GF-D8 (cell line): ENCODE measurements around the gene LRRC55.
"Not testable (repeated sequence)": the region's sequence is repeated elsewhere in the genome, so short reads cannot be mapped to it uniquely, and the experiment has no call there.

Experiments used
- DNase-seq: peaks from one replicate; lab custom pipeline; 2025; lab: John Stamatoyannopoulos, UW

Gene LRRC55

DNA sequence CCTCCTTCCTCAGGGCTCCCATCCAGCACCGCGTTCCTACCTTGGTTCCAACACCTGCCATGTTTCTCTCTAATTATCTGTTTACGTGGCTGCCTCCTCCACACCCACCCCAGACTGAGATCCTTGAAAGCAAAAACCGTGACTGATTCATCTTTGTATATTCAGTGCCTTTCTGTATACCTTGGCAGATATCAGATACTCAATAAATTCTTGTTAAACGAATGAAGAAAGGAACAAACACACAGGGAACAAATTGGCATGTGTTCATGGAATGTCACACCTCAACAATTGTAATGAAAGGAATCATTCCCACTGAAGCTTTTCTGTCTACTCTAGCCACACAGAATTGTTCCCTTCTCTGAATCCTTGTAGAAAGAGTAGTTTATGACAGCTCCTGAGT is 20.4 kb upstream of the LRRC55 start:
- DNase-seq: no peak

DNA sequence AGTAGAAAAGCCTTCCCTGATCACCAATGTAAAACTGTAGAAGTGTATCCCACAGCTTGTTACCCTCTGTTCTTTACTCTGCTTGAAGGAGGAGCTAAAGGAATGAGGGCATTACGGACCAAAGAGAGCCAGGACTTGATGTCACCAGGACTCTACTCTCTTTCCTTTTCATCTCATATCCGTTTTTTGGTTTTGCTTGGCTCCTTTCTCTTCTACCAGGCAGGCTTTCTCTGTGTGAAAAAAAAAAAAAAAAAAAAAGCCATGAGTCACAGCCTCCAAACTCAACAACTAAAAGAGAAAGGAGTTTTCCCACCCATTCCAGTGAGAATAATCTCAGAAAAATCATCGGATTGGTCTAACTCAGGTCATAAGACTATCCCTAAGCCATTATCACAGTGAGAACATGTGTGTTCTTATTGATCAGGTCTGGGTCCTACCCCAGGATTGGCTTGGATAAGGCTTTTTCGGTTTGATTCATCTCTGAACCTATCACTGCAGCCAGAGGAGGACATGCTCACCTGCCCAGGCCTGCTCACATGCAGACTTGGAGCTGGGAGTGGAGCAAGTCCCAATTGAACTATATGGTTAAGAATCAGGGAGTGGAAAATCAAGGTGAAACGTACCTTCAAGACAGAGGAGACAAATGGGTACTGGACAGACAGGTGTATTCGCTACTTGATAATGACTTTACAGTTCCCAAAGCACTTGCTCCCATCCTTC is 19.4 kb upstream of the LRRC55 start:
- no peak for DNase-seq

DNA sequence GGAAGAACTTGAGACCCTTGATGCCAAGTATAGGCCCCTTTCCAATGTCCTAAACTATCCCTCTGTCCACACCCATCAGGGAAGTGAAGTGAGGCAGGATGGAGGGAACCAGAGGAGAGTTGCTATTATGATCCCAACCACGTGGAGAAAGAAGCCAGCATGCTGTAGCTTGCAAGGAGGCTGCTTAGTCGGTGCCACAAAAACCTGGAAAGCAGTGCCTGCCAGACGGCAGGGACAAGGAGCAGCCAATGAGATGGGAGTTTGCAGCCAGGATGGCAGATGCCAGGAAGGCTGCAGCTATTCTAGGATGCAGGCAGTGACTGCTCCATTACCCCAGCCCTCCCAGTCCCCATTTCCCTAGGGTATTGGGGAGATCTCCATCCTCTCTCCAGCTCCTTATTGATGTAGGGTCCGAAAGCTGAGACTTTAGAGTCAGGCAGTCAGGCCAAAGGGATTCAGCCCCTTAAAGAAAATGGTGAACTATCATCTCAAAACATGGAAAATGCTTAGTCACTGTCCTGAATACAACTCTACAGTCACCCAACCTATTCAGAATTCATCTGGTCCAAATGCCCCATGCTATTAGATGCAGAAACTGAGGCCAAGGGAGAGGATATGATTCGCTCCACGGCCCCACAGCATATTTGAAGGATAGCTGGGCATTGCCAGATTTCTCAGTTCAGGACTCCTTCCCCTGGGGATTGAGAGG is 18.4 kb upstream of the LRRC55 start:
- no peak for DNase-seq

DNA sequence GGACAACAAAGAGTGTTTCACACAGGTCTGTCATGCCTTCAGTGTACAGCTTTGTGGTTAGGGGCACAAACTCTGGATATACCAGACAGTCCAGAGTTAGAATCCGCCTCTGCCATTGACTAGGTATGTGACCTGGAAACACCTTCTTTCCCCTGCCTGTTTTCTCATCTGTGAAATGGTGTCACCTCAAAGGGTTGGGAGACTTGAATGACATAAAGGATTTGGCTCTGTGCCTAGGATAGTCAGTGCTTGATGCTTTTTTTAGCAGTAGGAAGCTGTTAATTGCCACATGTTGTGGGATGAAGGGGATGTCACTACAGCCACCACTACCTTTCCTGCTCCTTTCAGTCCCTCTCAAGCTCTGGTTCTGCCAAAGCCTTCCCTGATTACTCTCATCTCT is 17.4 kb upstream of the LRRC55 start:
- no peak for DNase-seq

DNA sequence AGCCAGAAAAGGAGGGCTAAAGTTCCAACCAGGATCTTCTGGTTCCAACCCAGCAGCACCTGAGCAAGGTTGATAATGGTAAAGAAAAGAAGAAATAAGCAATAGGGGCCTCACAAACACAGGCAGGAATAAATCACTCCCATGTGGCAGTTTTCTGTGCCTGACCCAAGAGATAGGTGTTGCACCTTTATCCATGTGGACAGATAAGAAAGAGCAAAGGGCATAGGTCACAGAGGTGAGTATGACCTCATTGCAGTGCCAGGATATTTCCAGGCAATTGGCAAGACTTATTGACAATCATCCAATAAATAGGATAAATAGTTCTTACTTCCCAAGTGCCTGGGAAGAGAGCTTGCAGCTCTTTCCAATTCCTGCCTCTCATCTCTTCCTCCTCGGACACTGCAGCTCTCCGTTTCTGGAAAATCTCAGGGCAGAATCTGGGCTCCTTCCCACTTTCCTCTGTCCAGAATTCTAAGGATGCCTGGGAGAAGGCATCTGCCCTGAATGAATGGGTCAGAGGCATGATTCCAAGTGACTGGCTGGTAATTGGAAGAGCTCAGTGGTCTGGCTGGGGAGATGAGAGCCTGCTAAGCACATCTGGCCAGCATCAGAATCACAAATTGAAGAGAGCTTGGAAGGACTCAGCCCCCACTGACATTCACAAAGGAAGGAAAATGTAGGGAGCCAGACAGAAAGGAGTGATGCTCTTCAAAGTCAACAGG is 14.5 kb upstream of the LRRC55 start:
- no peak for DNase-seq

DNA sequence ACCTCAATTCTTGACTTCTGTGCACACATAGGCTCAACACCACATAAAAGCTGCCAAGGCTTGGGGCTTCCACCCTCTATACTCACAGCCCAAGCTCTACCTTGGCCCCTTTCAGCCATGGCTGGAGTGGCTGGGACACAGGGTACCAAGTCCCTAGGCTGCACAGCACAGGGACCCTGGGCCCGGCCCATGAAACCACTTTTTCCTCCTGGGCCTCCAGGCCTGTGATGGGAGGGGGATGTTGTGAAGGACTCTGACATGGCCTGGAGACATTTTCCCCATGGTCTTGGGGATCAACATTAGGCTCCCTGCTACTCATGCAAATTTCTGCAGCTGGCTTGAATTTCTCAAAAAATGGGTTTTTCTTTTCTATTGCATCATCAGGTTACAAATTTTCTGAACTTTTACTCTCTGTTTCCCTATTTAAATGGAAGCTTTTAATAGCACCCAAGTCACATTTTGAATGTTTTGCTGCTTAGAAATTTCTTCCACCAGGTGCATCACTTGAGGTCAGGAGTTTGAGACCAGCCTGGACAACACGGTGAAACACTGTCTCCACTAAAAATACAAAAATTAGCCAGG is 11.9 kb upstream of the LRRC55 start:
- not testable (repeated sequence) for DNase-seq

DNA sequence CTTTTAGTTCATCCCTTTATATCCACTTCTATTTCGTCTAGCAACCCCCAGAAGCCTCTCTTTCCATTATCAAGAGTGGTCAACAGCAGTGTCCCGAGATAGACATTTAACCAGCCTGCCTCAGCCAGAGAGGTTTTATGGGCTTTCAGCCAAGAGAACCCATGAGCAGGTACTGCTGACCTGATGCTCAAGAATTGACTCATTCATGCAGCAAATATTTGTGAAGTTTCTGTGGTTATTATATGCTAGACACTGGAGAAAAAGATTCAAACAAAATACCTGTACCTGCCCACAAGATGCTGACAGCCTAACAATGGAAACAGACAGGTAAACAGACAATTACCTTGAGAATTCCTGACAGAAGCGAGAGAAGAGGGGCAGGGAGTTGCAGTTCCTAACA is 9.7 kb upstream of the LRRC55 start:
- DNase-seq: no peak

DNA sequence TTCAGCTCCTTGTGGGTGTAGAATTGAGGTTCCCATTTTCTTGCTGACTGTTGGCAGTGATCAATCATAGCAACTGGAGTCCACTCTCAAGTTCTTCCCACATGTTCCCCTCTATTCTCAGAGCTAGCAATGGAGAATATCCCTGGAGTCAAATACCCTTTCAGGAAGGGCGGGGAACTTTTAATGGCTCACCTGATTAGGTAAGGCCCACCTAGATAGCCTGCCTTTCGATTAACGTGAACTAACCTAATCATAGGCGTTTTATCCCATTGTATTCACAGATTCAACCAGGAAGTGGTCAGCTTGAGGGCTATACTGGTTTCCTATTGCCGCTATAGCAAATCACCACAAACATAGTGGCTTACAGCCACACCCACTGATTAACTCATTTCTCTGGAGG is 7.1 kb upstream of the LRRC55 start:
- DNase-seq: no peak

DNA sequence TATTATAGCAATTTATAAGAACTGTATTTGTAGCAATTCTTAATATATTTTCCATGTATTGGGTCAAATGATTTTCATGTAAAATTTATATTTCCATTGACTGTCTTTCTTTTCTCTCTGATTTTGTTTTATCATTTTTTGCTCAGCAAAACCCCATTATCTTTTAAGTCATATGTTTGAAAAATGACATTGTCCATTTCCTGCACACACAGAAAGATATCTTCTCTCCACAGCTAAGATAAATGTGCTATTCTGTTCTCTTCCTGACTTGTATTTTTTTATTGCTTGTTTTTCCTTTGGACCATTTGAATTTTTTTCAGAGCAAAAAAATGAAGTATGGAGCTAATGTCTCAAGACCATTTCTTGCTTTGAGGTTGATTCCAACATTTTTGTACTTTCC is 6.3 kb upstream of the LRRC55 start:
- DNase-seq: no peak

DNA sequence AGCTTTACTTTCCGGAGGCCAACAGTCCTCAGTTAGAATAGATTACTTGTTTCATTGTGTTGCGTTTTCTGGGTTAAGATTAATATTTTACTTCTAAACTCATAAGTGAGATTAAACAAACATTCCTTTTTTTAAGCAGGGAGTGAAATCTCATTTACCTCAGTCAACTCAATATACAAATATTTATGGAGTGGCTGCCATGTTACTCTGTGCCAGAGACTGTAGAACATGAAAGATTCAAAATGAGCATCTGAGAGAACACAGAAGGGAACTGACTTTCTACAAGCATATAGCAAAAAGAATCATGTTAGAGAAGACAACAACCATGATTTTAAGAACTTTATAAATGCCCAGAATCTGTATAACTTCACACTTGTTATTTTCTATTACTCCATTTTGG is 3.4 kb upstream of the LRRC55 start:
- no peak for DNase-seq

DNA sequence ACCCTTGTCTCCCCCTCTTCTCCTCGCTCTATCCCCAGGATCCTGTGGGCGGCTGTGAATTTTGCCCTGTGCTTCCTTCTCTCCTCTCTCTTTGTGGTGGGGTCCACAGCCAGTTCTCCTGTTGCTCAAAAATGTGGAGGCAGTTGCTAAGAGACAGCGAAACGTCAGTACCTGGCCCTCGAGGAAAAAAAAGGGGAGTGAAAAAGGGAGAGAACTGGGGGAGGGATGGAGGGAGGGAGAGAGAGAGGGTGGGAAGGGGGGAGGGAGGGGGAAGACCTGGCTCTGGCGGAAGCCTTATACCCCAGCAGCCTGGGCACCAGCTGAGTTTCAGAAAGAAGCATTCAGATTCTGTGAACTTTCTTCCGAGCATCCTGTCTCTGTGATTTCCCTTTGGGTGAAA is 2.1 kb upstream of the LRRC55 start:
- DNase-seq: no peak

DNA sequence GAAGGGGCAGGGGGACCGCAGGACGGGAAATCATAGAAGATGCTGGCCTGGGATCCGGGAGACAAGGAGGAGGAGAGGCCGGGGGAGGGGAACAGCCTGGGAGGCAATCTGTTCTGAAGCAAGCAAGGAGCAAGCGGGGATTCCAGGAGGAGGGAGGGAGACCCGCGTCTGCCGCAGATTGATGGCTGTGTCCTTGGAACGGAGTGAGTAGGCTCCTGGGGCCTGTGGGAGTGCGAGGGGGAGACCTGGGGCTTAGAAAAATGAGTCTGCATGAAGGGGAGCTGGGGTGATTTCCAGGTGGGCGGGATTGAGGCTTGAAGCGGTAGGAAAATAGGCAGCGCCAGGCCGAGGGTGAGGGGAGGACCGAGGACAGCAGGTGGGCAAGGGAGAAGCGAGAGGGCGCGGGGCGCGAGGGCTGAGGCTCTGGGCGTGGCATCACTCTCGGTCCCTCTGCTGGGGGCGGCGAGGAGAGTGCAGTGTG is 1.6 kb upstream of the LRRC55 start:
- DNase-seq: no peak

DNA sequence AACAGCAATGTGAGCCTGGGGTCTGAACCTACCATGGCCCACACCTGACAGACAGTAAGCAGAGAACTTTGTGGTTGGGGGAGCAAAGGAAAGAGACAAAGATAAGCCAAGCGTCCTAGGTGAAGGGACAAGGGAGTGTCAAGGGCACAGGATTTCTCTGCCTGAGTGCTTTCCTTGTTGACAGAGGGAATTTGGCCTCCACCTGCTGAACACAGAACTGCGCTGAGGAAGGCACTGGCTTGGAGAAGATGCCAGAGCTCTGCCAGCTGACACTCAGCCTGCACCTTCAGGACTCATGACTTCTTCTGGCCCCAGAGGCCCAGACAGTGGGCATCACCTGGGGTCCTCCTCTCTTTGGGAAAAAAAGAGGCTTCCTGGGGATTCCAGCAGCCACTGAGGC is 789 bp upstream of the LRRC55 start:
- DNase-seq: no peak

DNA sequence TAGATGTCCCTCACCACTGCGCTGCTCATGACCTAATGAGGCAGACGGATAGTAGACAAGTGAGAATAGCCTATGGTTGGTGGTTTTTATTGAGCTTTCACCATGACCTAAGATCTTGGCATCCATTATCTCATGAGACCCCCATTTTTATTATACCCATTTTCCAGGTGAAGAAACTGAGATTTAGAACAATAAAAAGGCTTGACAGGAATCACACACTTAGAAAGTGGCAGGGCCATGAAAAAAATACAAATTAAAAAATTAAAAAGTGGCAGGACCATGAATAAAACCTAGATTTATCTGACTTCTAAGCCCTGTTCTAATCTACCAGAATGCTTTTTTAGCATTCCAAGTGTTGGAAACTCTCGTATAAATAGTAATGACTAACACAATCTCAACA is 1.1 kb downstream of the LRRC55 start:
- DNase-seq: no peak

DNA sequence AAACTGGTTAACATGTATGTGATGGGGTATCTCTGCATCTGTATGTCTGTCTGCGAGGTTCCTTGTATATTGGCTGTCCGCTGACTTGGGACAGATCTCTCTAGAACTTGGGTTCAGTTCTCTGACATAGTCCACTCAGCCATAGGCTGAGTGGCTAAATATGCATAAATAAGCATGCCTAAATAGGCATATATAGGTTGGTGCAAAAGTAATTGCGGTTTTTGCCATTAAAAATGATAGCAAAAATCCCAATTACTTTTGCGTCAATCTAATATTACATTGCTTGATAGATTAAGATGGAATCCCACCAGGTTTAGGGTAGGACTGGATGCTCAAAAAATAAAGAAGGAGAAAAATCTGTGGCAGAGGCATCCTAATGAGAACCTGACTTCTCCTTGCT is 8.8 kb downstream of the LRRC55 start:
- no peak for DNase-seq

DNA sequence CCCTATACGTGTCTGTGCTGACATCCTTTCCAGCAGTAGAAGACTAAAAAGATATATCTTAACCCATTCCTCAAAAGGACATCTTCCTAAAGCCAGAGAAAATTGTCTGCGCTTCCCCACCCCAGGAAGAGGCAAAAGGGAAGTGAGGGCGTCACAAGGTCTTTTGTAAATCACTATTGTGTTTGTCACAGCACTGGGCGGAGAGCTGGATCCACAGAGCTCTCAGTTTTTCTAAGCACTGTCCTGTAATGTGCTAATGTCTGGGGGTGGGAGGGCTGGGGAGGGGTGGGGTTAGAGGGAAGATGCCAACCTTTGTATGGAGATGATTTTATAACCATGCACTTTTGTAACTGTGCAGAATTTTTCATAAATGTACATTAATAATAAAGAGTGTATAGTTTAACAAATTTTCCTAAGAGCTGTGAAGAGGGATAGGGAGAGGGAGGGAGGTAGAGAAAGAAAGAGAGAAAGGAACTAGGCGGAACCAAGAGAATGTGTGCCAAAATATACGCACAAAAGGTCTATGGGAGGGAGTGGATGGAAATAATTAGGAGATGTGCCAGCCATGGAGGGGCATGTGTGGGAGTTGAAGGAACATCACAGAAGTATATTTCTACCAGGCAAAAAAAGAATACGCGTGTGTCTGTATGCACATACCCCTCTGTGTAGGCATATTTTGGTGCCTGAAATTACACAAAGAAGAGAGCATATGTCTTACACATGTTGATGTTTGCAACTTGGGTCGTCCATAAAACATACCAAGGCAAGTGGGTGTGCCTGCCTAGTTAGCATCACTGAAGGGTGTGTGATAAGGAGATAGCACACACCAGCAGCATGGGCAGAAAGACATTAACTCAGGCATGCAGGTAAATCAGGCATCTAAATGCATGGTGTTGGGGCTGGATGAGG is 9.8 kb downstream of the LRRC55 start:
- no peak for DNase-seq

DNA sequence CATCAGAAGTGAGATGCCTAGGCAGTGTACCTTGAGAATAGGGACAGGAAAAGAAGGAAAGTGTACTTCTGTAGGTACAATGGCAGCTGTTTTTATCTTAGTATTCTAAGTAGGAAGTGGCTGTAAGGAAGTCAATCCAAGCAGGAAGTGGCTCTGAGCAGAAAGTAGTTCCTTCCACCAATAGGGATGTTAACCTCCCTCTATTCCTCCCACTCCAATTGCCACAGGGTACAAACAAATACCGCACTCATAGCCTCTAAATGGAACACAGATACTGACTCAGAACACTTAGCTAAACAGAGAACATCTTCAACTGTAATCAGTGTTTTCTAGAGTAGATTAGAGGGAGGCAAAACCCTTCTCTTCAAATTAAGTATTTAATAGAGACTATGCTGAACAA is 10.6 kb downstream of the LRRC55 start:
- no peak for DNase-seq

DNA sequence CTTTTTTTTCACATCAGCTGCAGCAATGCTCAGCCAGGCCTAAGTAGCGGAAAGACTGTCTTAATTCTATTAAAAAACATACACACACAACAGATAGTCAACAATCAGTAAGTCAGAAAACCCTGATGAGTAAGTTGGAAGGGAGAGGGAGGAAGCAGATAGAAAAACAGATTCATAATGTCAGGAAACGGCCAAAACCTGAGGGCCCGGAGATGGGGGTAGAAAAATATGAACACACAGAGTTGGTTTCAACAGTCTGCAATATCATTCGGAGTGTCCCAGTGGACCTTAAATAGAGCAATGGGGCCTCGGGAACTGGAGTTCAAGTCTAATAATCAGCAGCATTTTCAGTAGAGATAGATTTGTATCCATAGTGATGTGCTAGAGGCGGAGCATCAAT is 14.8 kb downstream of the LRRC55 start:
- no peak for DNase-seq

DNA sequence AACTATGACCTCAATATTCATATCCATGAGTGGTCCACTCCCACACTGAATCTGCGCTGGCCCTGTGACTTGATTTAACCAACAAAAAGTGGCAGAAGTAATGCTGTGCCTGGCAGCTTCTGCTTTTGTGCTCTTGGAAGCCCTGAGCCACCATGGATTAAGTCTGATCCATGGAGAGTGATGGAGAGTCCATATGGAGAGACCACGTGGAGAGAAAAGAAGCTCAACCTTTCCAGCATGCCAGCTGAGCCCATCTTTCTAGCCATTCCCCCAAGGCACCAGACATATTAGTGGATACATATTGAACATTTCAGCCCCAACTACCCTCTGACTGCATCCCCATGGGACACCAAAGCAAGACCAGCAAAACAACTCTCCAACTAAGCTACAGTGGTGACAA is 16.0 kb downstream of the LRRC55 start:
- no peak for DNase-seq

DNA sequence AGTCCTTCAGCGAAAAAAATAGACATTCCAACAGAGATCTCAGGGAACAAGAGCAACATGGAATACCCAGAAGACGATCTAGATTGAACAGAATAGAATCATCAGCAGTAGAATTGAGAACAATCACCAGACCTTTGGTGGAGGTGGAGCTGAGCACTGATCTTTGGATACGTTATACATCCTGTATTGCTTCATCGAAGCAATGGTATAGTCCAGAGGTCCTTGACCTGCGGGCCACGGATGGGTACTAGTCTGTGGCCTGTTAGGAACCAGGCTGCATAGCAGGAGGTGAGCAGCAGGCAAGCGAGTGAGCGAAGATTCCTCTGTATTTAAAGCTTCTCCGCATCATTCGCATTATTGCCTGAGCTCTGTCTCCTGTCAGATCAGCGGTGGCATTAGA is 17.6 kb downstream of the LRRC55 start:
- no peak for DNase-seq

DNA sequence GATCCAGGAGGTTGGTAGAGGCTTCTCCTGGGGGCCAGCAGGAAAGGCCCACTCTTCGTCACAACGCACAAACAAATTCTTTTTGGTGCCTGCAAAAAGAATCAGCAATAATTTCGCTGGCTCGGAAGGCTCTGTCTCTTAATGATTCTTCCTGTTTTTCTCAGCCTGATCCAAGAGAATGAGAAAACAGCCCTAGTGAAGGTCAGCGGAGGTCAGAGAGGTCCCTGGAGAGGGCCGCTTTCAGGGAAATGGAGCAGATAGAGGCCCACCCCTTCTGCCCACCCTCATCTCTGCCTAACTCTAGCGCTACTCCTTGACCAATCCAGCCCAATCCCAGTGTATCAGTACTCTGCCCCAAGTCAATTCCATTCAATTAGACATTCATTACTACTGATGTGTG is 19.2 kb downstream of the LRRC55 start:
- no peak for DNase-seq

DNA sequence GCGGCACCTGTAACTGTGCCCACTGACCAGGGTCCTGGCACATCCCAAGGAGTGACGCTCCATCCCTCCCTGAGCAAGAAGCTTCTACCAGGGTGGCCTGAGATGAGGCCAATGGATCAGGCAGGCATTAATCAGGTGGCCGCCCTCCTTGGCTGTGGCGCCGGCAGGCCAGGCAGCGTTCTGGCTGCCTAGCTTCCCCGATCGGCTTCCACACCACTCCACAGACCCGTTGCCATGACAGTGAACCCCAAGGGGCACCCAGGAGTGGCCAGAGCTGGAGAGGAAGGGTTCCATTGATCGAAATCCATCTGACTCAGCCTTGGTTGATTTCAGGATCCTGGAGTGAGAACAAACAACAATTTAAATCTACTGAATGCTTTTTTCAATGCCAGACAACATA is 20.5 kb downstream of the LRRC55 start:
- DNase-seq: no peak
